K562 (cell line): ENCODE data around the gene RANBP3. TPM values are rescaled to one million over a fixed set of nuclear protein-coding genes. Genes with fewer than 3 reads are reported as not detected.

Experiments used
- ATF4 ChIP-seq: fragments of 450-650 bp; formaldehyde crosslinking; IDR thresholded peaks from 2 replicates; pipeline ENCODE4 v1.4.0; 2022; ENCODE audit warnings: mild to moderate bottlenecking, moderate library complexity
- BCOR ChIP-seq: fragments of 450-650 bp; IDR thresholded peaks from 2 replicates; pipeline ENCODE4 v1.6.1; 2016
- CBFA2T2 ChIP-seq: fragments of 450-650 bp; conservative IDR thresholded peaks from 2 replicates; pipeline ENCODE4 v1.6.1; 2017; ENCODE audit warnings: mild to moderate bottlenecking
- CBFA2T3 ChIP-seq: fragments of 450-650 bp; IDR thresholded peaks from 2 replicates; pipeline ENCODE4 v1.6.1; 2017
- CREM ChIP-seq: IDR thresholded peaks from 2 replicates; pipeline ENCODE4 v1.6.1; 2014; ENCODE audit warnings: antibody characterized with exemption, low read depth
- CXXC5 ChIP-seq: fragments of 250-450 bp; sonication (Bioruptor Pico); IDR thresholded peaks from 2 replicates; pipeline ENCODE4 v1.8.0; 2022; ENCODE audit warnings: inconsistent platforms, mild to moderate bottlenecking, moderate library complexity
- EP400 ChIP-seq: fragments of 450-650 bp; IDR thresholded peaks from 2 replicates; pipeline ENCODE4 v1.6.1; 2017; ENCODE audit warnings: antibody characterized with exemption, mild to moderate bottlenecking, moderate library complexity
- FOSL1 ChIP-seq: fragments of 200-800 bp; sonication (Bioruptor generic); conservative IDR thresholded peaks from 2 replicates; pipeline ENCODE4 v1.6.1; 2016; ENCODE audit warnings: missing genetic modification characterization, missing compliant biosample characterization
- FOXK1 ChIP-seq: sonication (generic); formaldehyde crosslinking; IDR thresholded peaks from 2 replicates; pipeline ENCODE4 v1.8.0; 2022; ENCODE audit warnings: missing genetic modification reagents, mild to moderate bottlenecking, borderline replicate concordance
- HNRNPL ChIP-seq: fragments of 200-400 bp; formaldehyde crosslinking; IDR thresholded peaks from 2 replicates; pipeline ENCODE4 v1.6.1; 2017; ENCODE audit warnings: low read depth, mild to moderate bottlenecking, low read length
- L3MBTL2 ChIP-seq: fragments of 450-650 bp; IDR thresholded peaks from 2 replicates; pipeline ENCODE4 v1.6.1; 2016; ENCODE audit warnings: mild to moderate bottlenecking, moderate library complexity
- MAFK ChIP-seq: IDR thresholded peaks from 2 replicates; pipeline ENCODE4 v1.6.1; 2011; ENCODE audit warnings: low read length, improper control_type of control experiment
- MTA3 ChIP-seq: fragments of 450-650 bp; formaldehyde crosslinking; IDR thresholded peaks from 2 replicates; pipeline ENCODE4 v1.6.1; 2017; ENCODE audit warnings: mild to moderate bottlenecking, borderline replicate concordance
- POLR2B ChIP-seq: fragments of 450-650 bp; IDR thresholded peaks from 2 replicates; pipeline ENCODE4 v1.6.1; 2018; ENCODE audit warnings: low read depth; ENCODE audit not compliant: partially characterized antibody
- RBM14 ChIP-seq: fragments of 200-400 bp; formaldehyde crosslinking; IDR thresholded peaks from 2 replicates; pipeline ENCODE4 v1.6.1; 2018; ENCODE audit warnings: low read depth, mild to moderate bottlenecking, low read length, moderate library complexity, borderline replicate concordance; ENCODE audit not compliant: insufficient read depth
- ZNF311 ChIP-seq: fragments of 250-450 bp; sonication (Bioruptor Pico); IDR thresholded peaks from 2 replicates; pipeline ENCODE4 v1.4.0; 2020; ENCODE audit warnings: mild to moderate bottlenecking, moderate library complexity
- ZNF431 ChIP-seq: sonication (generic); formaldehyde crosslinking; IDR thresholded peaks from 2 replicates; pipeline ENCODE4 v1.8.0; 2022; ENCODE audit warnings: mild to moderate bottlenecking, missing genetic modification reagents
- polyA plus RNA-seq, 8 experiments: library from polyadenylated mRNA; depleted of rRNA in 4 of 8; stranded (reverse) in 5 of 8; unstranded in 3 of 8; fragments of >200 nt; fragmentation: Nextera tagmentation in 2 of 8; fragmentation: Illumina TruSeq in 1 of 8; extraction: Ambion mirVana in 2 of 8; extraction: Trizol in 1 of 8; gene quantifications; 2 replicates each; pipeline versions ENCODE4 v1.2.1 to v1.2.3, GENCODE V29; 2011 to 2014; ENCODE audit warnings: inconsistent platforms in 1 of 8, missing spikeins in 1 of 8
- total RNA-seq, 7 experiments: library from RNA; depleted of rRNA in 6 of 7; stranded (reverse); fragments of >200 nt in 6 of 7; fragmentation: Illumina TruSeq in 2 of 7; extraction: Trizol in 2 of 7; gene quantifications; 2 replicates each; pipeline versions ENCODE4 v1.2.1 to v1.2.3, GENCODE V29; 2011 to 2021; ENCODE audit warnings: low replicate concordance in 1 of 7
- TF ChIP-seq, protein P1 (sequence below): fragments of 450-650 bp; IDR thresholded peaks from 2 replicates; pipeline ENCODE4 v1.6.1; 2016; ENCODE audit warnings: mild to moderate bottlenecking, moderate library complexity

RANBP3 gene
- total and polyA plus RNA-seq, 9 of the 15 experiments (the other 6 are each of a cell fraction or from before 2014, with no cell fraction given) = 0.90 to 95.1 (median 63.2) TPM

GRCh38 chr19:5985098-5985783 lies 7.3 kb upstream of the RANBP3 start (continued):
- TF ChIP-seq, protein P1, sequence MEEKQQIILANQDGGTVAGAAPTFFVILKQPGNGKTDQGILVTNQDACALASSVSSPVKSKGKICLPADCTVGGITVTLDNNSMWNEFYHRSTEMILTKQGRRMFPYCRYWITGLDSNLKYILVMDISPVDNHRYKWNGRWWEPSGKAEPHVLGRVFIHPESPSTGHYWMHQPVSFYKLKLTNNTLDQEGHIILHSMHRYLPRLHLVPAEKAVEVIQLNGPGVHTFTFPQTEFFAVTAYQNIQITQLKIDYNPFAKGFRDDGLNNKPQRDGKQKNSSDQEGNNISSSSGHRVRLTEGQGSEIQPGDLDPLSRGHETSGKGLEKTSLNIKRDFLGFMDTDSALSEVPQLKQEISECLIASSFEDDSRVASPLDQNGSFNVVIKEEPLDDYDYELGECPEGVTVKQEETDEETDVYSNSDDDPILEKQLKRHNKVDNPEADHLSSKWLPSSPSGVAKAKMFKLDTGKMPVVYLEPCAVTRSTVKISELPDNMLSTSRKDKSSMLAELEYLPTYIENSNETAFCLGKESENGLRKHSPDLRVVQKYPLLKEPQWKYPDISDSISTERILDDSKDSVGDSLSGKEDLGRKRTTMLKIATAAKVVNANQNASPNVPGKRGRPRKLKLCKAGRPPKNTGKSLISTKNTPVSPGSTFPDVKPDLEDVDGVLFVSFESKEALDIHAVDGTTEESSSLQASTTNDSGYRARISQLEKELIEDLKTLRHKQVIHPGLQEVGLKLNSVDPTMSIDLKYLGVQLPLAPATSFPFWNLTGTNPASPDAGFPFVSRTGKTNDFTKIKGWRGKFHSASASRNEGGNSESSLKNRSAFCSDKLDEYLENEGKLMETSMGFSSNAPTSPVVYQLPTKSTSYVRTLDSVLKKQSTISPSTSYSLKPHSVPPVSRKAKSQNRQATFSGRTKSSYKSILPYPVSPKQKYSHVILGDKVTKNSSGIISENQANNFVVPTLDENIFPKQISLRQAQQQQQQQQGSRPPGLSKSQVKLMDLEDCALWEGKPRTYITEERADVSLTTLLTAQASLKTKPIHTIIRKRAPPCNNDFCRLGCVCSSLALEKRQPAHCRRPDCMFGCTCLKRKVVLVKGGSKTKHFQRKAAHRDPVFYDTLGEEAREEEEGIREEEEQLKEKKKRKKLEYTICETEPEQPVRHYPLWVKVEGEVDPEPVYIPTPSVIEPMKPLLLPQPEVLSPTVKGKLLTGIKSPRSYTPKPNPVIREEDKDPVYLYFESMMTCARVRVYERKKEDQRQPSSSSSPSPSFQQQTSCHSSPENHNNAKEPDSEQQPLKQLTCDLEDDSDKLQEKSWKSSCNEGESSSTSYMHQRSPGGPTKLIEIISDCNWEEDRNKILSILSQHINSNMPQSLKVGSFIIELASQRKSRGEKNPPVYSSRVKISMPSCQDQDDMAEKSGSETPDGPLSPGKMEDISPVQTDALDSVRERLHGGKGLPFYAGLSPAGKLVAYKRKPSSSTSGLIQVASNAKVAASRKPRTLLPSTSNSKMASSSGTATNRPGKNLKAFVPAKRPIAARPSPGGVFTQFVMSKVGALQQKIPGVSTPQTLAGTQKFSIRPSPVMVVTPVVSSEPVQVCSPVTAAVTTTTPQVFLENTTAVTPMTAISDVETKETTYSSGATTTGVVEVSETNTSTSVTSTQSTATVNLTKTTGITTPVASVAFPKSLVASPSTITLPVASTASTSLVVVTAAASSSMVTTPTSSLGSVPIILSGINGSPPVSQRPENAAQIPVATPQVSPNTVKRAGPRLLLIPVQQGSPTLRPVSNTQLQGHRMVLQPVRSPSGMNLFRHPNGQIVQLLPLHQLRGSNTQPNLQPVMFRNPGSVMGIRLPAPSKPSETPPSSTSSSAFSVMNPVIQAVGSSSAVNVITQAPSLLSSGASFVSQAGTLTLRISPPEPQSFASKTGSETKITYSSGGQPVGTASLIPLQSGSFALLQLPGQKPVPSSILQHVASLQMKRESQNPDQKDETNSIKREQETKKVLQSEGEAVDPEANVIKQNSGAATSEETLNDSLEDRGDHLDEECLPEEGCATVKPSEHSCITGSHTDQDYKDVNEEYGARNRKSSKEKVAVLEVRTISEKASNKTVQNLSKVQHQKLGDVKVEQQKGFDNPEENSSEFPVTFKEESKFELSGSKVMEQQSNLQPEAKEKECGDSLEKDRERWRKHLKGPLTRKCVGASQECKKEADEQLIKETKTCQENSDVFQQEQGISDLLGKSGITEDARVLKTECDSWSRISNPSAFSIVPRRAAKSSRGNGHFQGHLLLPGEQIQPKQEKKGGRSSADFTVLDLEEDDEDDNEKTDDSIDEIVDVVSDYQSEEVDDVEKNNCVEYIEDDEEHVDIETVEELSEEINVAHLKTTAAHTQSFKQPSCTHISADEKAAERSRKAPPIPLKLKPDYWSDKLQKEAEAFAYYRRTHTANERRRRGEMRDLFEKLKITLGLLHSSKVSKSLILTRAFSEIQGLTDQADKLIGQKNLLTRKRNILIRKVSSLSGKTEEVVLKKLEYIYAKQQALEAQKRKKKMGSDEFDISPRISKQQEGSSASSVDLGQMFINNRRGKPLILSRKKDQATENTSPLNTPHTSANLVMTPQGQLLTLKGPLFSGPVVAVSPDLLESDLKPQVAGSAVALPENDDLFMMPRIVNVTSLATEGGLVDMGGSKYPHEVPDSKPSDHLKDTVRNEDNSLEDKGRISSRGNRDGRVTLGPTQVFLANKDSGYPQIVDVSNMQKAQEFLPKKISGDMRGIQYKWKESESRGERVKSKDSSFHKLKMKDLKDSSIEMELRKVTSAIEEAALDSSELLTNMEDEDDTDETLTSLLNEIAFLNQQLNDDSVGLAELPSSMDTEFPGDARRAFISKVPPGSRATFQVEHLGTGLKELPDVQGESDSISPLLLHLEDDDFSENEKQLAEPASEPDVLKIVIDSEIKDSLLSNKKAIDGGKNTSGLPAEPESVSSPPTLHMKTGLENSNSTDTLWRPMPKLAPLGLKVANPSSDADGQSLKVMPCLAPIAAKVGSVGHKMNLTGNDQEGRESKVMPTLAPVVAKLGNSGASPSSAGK = peak; percentile 91
- peak; percentile 91 for TF ChIP-seq FOSL1
- peak; percentile 6; the same call in 1 of the 2 replicates for TF ChIP-seq HNRNPL
- TF ChIP-seq L3MBTL2 = peak; percentile 76
- TF ChIP-seq POLR2B = peak; percentile 10
- TF ChIP-seq CBFA2T2 = peak; percentile 74
- 0 out of 2 replicates have a peak, but pooled peaks have one; percentile 2 for TF ChIP-seq MAFK
- TF ChIP-seq ZNF431 (CRISPR knock-in tag) = 0 out of 2 replicates have a peak, but pooled peaks have one; percentile 5
- TF ChIP-seq MTA3 = peak; percentile 51; the same call in 1 of the 2 replicates
- peak; percentile 86 for TF ChIP-seq CBFA2T3
- peak; percentile 29; the same call in 1 of the 2 replicates for TF ChIP-seq ATF4 (CRISPR knock-in tag)
- peak; percentile 79 for TF ChIP-seq BCOR
- peak; percentile 51 for TF ChIP-seq CXXC5 (CRISPR knock-in tag)
- peak; percentile 73 for TF ChIP-seq EP400
- no peak for TF ChIP-seq FOXK1 (CRISPR knock-in tag)
- TF ChIP-seq ZNF311 (CRISPR knock-in tag) = 0 out of 2 replicates have a peak, but pooled peaks have one; percentile 66
- TF ChIP-seq RBM14 = no peak
- peak; percentile 87 for TF ChIP-seq CREM
